GM19099 (cell line): ENCODE data around the gene IGF2BP2.

Source experiments
- POLR2A ChIP-seq: IDR thresholded peaks from 3 replicates; pipeline ENCODE4 v1.6.1; 2011; ENCODE audit warnings: low read depth; ENCODE audit not compliant: insufficient read length; ENCODE audit errors: extremely low read depth

IGF2BP2 gene

GRCh38 chr3:185693985-185694653 lies 130.7 kb downstream of the IGF2BP2 start:
- no peak for TF ChIP-seq POLR2A

- no peak for TF ChIP-seq POLR2A
Observed at GRCh38 chr3:185691622-185692021, 133.2 kb downstream of the IGF2BP2 start.

- TF ChIP-seq POLR2A, result no peak
Observed at GRCh38 chr3:185687271-185687878, 137.5 kb downstream of the IGF2BP2 start.

- TF ChIP-seq POLR2A, result no peak
Observed at GRCh38 chr3:185685231-185686035, 139.4 kb downstream of the IGF2BP2 start.

GRCh38 chr3:185680231-185680630 lies 144.6 kb downstream of the IGF2BP2 start:
- no peak for TF ChIP-seq POLR2A

- TF ChIP-seq POLR2A, result no peak
Observed at GRCh38 chr3:185678027-185678426, 146.8 kb downstream of the IGF2BP2 start.

- no peak for TF ChIP-seq POLR2A
Observed at GRCh38 chr3:185677146-185677829, 147.6 kb downstream of the IGF2BP2 start.

GRCh38 chr3:185667574-185667973 lies 157.3 kb downstream of the IGF2BP2 start:
- TF ChIP-seq POLR2A, result no peak

- no peak for TF ChIP-seq POLR2A
Observed at GRCh38 chr3:185663929-185664328, 160.9 kb downstream of the IGF2BP2 start.

- TF ChIP-seq POLR2A, result no peak
Observed at GRCh38 chr3:185661772-185662171, 163.1 kb downstream of the IGF2BP2 start.

- no peak for TF ChIP-seq POLR2A
Observed at GRCh38 chr3:185659942-185660921, 164.6 kb downstream of the IGF2BP2 start.

- no peak for TF ChIP-seq POLR2A
Observed at GRCh38 chr3:185658943-185659342, 165.9 kb downstream of the IGF2BP2 start.

GRCh38 chr3:185658504-185658912 lies 166.3 kb downstream of the IGF2BP2 start:
- no peak for TF ChIP-seq POLR2A
